Liver (tissue), 9 donors: Measurements from ENCODE around the gene LCN10. TPM values are rescaled to one million over a fixed set of nuclear protein-coding genes. Genes with fewer than 3 reads are reported as not detected.

Experiments
- DNase-seq: peaks from one replicate; pipeline ENCODE4 v3.0.0-alpha.2; 2017; ENCODE audit warnings: low spot score
- H3K27ac ChIP-seq, 2 donors: one replicate each; pipeline ENCODE4 v1.7.0; 2013; ENCODE audit warnings: inconsistent platforms in 2 of 2, low read length in 2 of 2, control low read depth in 1 of 2, low read depth in 1 of 2, mild to moderate bottlenecking in 1 of 2
- H3K27me3 ChIP-seq, 4 donors: one replicate each; pipeline versions ENCODE4 v1.6.1 to v1.7.0; 2013; ENCODE audit warnings: low read length in 3 of 4, inconsistent platforms in 1 of 4, mild to moderate bottlenecking in 1 of 4, moderate library complexity in 1 of 4; ENCODE audit not compliant: control insufficient read depth in 4 of 4, insufficient read depth in 4 of 4
- H3K36me3 ChIP-seq, 4 donors: one replicate each; pipeline versions ENCODE4 v1.6.1 to v1.7.0; 2013; ENCODE audit warnings: low read length in 3 of 4, mild to moderate bottlenecking in 3 of 4, low read depth in 1 of 4, moderate library complexity in 1 of 4; ENCODE audit not compliant: control insufficient read depth in 4 of 4, insufficient read depth in 3 of 4
- H3K4me1 ChIP-seq, 4 donors: one replicate each; pipeline versions ENCODE4 v1.6.1 to v1.7.0; 2013; ENCODE audit warnings: low read length in 3 of 4, mild to moderate bottlenecking in 3 of 4, moderate library complexity in 1 of 4; ENCODE audit not compliant: control insufficient read depth in 4 of 4, insufficient read depth in 4 of 4
- H3K4me3 ChIP-seq, 3 donors: one replicate each; pipeline versions ENCODE4 v1.6.1 to v1.7.0; 2013; ENCODE audit warnings: low read length in 3 of 3, control low read depth in 1 of 3, low read depth in 1 of 3, mild to moderate bottlenecking in 1 of 3
- H3K9ac ChIP-seq, 2 donors: one replicate each; pipeline ENCODE4 v1.7.0; 2013; ENCODE audit warnings: low read length in 2 of 2, mild to moderate bottlenecking in 2 of 2, moderate library complexity in 2 of 2, control low read depth in 1 of 2, low read depth in 1 of 2
- H3K9me3 ChIP-seq, 4 donors: one replicate each; pipeline versions ENCODE4 v1.6.1 to v1.7.0; 2013; ENCODE audit warnings: low read length in 3 of 4; ENCODE audit not compliant: control insufficient read depth in 4 of 4
- EGR1 ChIP-seq, 2 donors: IDR thresholded peaks; 2 replicates each; pipeline ENCODE4 v1.6.1; 2016 to 2018; ENCODE audit warnings: antibody characterized with exemption in 2 of 2, low read depth in 2 of 2
- FOXA2 ChIP-seq: IDR thresholded peaks from 2 replicates; pipeline ENCODE4 v1.6.1; 2016; ENCODE audit warnings: antibody characterized with exemption
- GABPA ChIP-seq, 2 donors: IDR thresholded peaks in 1 of 2; conservative IDR thresholded peaks in 1 of 2; 2 replicates each; pipeline ENCODE4 v1.6.1; 2016; ENCODE audit warnings: antibody characterized with exemption in 2 of 2, mild to moderate bottlenecking in 1 of 2, moderate library complexity in 1 of 2
- HNF4A ChIP-seq, 2 donors: conservative IDR thresholded peaks; 2 replicates each; pipeline ENCODE4 v1.6.1; 2016; ENCODE audit warnings: antibody characterized with exemption in 2 of 2, mild to moderate bottlenecking in 2 of 2
- HNF4G ChIP-seq: IDR thresholded peaks from 2 replicates; pipeline ENCODE4 v1.6.1; 2016; ENCODE audit warnings: antibody characterized with exemption
- JUND ChIP-seq, 2 donors: IDR thresholded peaks; 2 replicates each; pipeline ENCODE4 v1.6.1; 2016; ENCODE audit warnings: antibody characterized with exemption in 2 of 2
- MAX ChIP-seq: IDR thresholded peaks from 2 replicates; pipeline ENCODE4 v1.6.1; 2016; ENCODE audit warnings: antibody characterized with exemption
- NR2F2 ChIP-seq: IDR thresholded peaks from 2 replicates; pipeline ENCODE4 v1.6.1; 2016; ENCODE audit warnings: antibody characterized with exemption
- RAD21 ChIP-seq, 2 donors: IDR thresholded peaks; 2 replicates each; pipeline ENCODE4 v1.6.1; 2016; ENCODE audit warnings: antibody characterized with exemption in 2 of 2, mild to moderate bottlenecking in 2 of 2
- RXRA ChIP-seq, 2 donors: IDR thresholded peaks; 2 replicates each; pipeline ENCODE4 v1.6.1; 2017 to 2018; ENCODE audit warnings: antibody characterized with exemption in 2 of 2, mild to moderate bottlenecking in 1 of 2
- SP1 ChIP-seq: IDR thresholded peaks from 2 replicates; pipeline ENCODE4 v1.6.1; 2018; ENCODE audit warnings: antibody characterized with exemption, mild to moderate bottlenecking
- TAF1 ChIP-seq: conservative IDR thresholded peaks from 2 replicates; pipeline ENCODE4 v1.6.1; 2016; ENCODE audit warnings: antibody characterized with exemption, mild to moderate bottlenecking
- YY1 ChIP-seq: IDR thresholded peaks from 2 replicates; pipeline ENCODE4 v1.6.1; 2016; ENCODE audit warnings: antibody characterized with exemption, mild to moderate bottlenecking
- ZBTB33 ChIP-seq: IDR thresholded peaks from 2 replicates; pipeline ENCODE4 v1.6.1; 2016; ENCODE audit warnings: antibody characterized with exemption
- WGBS: extraction: QIAGEN DNeasy Blood & Tissue Kit; methylation state at CpG from one replicate; pipeline ENCODE4 v1.1.7; 2013; 5-methylcytosine and 5-hydroxymethylcytosine counted together
- polyA plus RNA-seq, 2 donors: library from polyadenylated mRNA; stranded (reverse) in 1 of 2; unstranded in 1 of 2; fragments of 200-250 nt in 1 of 2; fragments of >200 nt in 1 of 2; fragmentation: Nextera tagmentation in 1 of 2; extraction: Ambion mirVana in 1 of 2; gene quantifications; one replicate each; pipeline versions ENCODE4 v1.2.1 to v1.2.3, GENCODE V29; 2013 to 2015
- total RNA-seq, 2 donors: library from RNA; depleted of rRNA; stranded (reverse); fragments of >200 nt; gene quantifications; one replicate each; pipeline ENCODE4 v1.2.3, GENCODE V29; 2014
- TF ChIP-seq, protein P1 (sequence below): IDR thresholded peaks from 2 replicates; pipeline ENCODE4 v1.6.1; 2016; ENCODE audit warnings: antibody characterized with exemption
- TF ChIP-seq, protein P2 (sequence below): fragments of 150-350 bp; IDR thresholded peaks from 2 replicates; pipeline ENCODE4 v1.5.1; 2017; ENCODE audit warnings: improper control_type of control experiment, low read depth, low read length; ENCODE audit not compliant: missing input control
- TF ChIP-seq, protein P3 (sequence below): IDR thresholded peaks from 2 replicates; pipeline ENCODE4 v1.6.1; 2016; ENCODE audit warnings: antibody characterized with exemption, mild to moderate bottlenecking
- donor health status: healthy.
- donor health status: healthy.
- donor health status: healthy.
- donor health status: healthy.
- donor health status: healthy.

LCN10 gene
- total and polyA plus RNA-seq, 4 donors: 0.08 to 0.14 (median 0.11) TPM

DNA sequence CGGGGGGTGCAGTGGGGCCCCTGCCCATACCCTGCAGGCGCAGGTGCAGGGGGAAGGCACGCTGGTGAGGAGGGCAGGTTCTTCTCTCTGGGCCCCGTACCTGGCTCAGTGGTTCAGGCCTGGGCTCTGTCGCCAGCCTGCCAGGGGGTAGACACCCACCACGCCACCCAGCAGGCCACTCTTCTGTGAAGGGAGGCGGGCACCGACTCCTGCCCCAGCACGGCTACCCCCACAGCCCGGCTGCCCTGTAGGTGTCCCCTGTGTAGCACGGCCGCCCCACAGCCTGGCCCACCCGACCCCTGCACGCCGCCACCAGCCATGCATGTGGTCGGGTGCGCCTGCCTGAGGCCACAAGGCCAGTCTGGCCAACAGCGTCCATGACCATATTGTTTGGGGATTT lies 3.9 kb upstream of the LCN10 start:
- Histone ChIP-seq H3K36me3 (no peaks in the 10 kb centered on the region), H3K27me3 (no peaks in the 10 kb centered on the region), H3K9ac (no peak overlapping the region), H3K9me3 (peaks cover 0 to 7% (median 0%) of the 10 kb centered on the region in 4 donors), H3K27ac (no peak overlapping the region), H3K4me3 (no peak overlapping the region), H3K4me1 (peaks cover 0 to 3% (median 0%) of the 10 kb centered on the region in 4 donors)
- TF ChIP-seq SP1 (no peak), MAX (no peak), EGR1 (IDR thresholded peaks at IDR 0.05; ENCODE audit: low read depth in 2 of 2) (no peak), RAD21 (IDR thresholded peaks at IDR 0.05) (no peak), ZBTB33 (no peak), JUND (IDR thresholded peaks at IDR 0.05) (no peak), FOXA2 (no peak)
- TF ChIP-seq, protein P1, sequence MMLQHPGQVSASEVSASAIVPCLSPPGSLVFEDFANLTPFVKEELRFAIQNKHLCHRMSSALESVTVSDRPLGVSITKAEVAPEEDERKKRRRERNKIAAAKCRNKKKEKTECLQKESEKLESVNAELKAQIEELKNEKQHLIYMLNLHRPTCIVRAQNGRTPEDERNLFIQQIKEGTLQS: no peak
- WGBS: 96% methylated on average over 18 of the region's 18 CpGs
- DNase-seq: no peak

DNA sequence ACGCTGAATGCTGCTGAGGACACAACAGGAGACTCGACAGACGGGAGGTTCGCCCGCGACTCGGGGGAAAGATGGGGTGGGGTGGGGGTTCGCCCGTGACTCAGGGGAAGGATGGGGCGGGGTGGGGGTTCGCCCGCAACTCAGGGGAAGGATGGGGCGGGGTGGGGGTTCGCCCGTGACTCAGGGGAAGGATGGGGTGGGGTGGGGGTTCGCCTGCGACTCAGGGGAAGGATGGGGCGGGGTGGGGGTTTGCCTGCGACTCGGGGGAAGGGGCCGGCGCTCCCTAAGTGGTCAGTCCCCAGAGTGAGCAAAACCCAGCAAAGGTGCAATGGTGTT lies 3.4 kb upstream of the LCN10 start:
- H3K36me3 ChIP-seq: no peaks in the 10 kb centered on the region
- H3K9me3 ChIP-seq: peaks cover 0 to 2% (median 0%) of the 10 kb centered on the region in 4 donors
- 82% methylated on average over 22 of the region's 22 CpGs for WGBS
- no peak overlapping the region for H3K27ac ChIP-seq
- peaks cover 0 to 6% (median 1%) of the 10 kb centered on the region in 4 donors for H3K4me1 ChIP-seq
- H3K9ac ChIP-seq: no peak overlapping the region
- DNase-seq: no peak
- H3K27me3 ChIP-seq: no peaks in the 10 kb centered on the region
- TF ChIP-seq EGR1 (IDR thresholded peaks at IDR 0.05; ENCODE audit: low read depth in 2 of 2) (no peak), MAX (no peak), HNF4G (no peak), RXRA (IDR thresholded peaks at IDR 0.05) (no peak), ZBTB33 (no peak), YY1 (no peak), TAF1 (no peak), GABPA (IDR thresholded peaks at IDR 0.05 in 1 of 2, conservative IDR thresholded peaks at IDR 0.05 in 1 of 2) (no peak), HNF4A (conservative IDR thresholded peaks at IDR 0.05) (no peak), RAD21 (IDR thresholded peaks at IDR 0.05) (no peak), NR2F2 (no peak)
- TF ChIP-seq, protein P2, sequence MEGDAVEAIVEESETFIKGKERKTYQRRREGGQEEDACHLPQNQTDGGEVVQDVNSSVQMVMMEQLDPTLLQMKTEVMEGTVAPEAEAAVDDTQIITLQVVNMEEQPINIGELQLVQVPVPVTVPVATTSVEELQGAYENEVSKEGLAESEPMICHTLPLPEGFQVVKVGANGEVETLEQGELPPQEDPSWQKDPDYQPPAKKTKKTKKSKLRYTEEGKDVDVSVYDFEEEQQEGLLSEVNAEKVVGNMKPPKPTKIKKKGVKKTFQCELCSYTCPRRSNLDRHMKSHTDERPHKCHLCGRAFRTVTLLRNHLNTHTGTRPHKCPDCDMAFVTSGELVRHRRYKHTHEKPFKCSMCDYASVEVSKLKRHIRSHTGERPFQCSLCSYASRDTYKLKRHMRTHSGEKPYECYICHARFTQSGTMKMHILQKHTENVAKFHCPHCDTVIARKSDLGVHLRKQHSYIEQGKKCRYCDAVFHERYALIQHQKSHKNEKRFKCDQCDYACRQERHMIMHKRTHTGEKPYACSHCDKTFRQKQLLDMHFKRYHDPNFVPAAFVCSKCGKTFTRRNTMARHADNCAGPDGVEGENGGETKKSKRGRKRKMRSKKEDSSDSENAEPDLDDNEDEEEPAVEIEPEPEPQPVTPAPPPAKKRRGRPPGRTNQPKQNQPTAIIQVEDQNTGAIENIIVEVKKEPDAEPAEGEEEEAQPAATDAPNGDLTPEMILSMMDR: no peak
- TF ChIP-seq, protein P3, sequence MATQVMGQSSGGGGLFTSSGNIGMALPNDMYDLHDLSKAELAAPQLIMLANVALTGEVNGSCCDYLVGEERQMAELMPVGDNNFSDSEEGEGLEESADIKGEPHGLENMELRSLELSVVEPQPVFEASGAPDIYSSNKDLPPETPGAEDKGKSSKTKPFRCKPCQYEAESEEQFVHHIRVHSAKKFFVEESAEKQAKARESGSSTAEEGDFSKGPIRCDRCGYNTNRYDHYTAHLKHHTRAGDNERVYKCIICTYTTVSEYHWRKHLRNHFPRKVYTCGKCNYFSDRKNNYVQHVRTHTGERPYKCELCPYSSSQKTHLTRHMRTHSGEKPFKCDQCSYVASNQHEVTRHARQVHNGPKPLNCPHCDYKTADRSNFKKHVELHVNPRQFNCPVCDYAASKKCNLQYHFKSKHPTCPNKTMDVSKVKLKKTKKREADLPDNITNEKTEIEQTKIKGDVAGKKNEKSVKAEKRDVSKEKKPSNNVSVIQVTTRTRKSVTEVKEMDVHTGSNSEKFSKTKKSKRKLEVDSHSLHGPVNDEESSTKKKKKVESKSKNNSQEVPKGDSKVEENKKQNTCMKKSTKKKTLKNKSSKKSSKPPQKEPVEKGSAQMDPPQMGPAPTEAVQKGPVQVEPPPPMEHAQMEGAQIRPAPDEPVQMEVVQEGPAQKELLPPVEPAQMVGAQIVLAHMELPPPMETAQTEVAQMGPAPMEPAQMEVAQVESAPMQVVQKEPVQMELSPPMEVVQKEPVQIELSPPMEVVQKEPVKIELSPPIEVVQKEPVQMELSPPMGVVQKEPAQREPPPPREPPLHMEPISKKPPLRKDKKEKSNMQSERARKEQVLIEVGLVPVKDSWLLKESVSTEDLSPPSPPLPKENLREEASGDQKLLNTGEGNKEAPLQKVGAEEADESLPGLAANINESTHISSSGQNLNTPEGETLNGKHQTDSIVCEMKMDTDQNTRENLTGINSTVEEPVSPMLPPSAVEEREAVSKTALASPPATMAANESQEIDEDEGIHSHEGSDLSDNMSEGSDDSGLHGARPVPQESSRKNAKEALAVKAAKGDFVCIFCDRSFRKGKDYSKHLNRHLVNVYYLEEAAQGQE: no peak
- TF ChIP-seq, protein P1: no peak
- no peak overlapping the region for H3K4me3 ChIP-seq
